SK-N-SH treated with all-trans-retinoic acid at 6 μM for 48 hours (cell line): ENCODE measurements around the gene CERS4.
"Not testable (repeated sequence)": the region's sequence is repeated elsewhere in the genome, so short reads cannot be mapped to it uniquely, and the experiment has no call there.

Experiments
- ATAC-seq: fragments of 200-7000 bp; cut with Tn5 transposase; 3 replicates; pipeline ENCODE4 v1.9.1; 2020; ENCODE audit warnings: mild to moderate bottlenecking, moderate library complexity
- ARNTL ChIP-seq: fragments of 450-650 bp; formaldehyde crosslinking; IDR thresholded peaks from 2 replicates; pipeline ENCODE4 v1.5.0; 2020; ENCODE audit warnings: low read depth, mild to moderate bottlenecking, moderate library complexity, borderline replicate concordance
- BACH2 ChIP-seq: fragments of 250-450 bp; sonication (Bioruptor Pico); IDR thresholded peaks from 2 replicates; pipeline ENCODE4 v1.9.0; 2021; ENCODE audit warnings: mild to moderate bottlenecking, borderline replicate concordance
- CREB5 ChIP-seq: fragments of 250-450 bp; sonication (Bioruptor Pico); IDR thresholded peaks from 2 replicates; pipeline ENCODE4 v1.5.1; 2020; ENCODE audit warnings: low read depth, mild to moderate bottlenecking, moderate library complexity
- CSDC2 ChIP-seq: fragments of 250-450 bp; sonication (Bioruptor Pico); IDR thresholded peaks from 2 replicates; pipeline ENCODE4 v1.5.0; 2020; ENCODE audit warnings: mild to moderate bottlenecking, moderate library complexity
- ESRRG ChIP-seq: fragments of 250-450 bp; sonication (Bioruptor Pico); IDR thresholded peaks from 2 replicates; pipeline ENCODE4 v1.6.1; 2021; ENCODE audit warnings: mild to moderate bottlenecking
- GLIS3 ChIP-seq: fragments of 250-450 bp; sonication (Bioruptor Pico); IDR thresholded peaks from 2 replicates; pipeline ENCODE4 v1.5.0; 2020; ENCODE audit warnings: mild to moderate bottlenecking, moderate library complexity
- ISL1 ChIP-seq: fragments of 250-450 bp; sonication (Bioruptor Pico); IDR thresholded peaks from 2 replicates; pipeline ENCODE4 v2.1.2; 2022; ENCODE audit warnings: mild to moderate bottlenecking, moderate library complexity
- OSR1 ChIP-seq: fragments of 250-450 bp; sonication (Bioruptor Pico); IDR thresholded peaks from 2 replicates; pipeline ENCODE4 v1.8.0; 2022; ENCODE audit warnings: moderate library complexity, mild to moderate bottlenecking, inconsistent platforms
- POU6F1 ChIP-seq: fragments of 250-450 bp; sonication (Bioruptor Pico); IDR thresholded peaks from 2 replicates; pipeline ENCODE4 v1.8.0; 2021; ENCODE audit warnings: low read depth, mild to moderate bottlenecking, moderate library complexity, borderline replicate concordance
- PPARA ChIP-seq: fragments of 250-450 bp; sonication (Bioruptor Pico); IDR thresholded peaks from 2 replicates; pipeline ENCODE4 v1.5.0; 2020; ENCODE audit warnings: mild to moderate bottlenecking, borderline replicate concordance
- RARB ChIP-seq: fragments of 250-450 bp; sonication (Bioruptor Pico); IDR thresholded peaks from 2 replicates; pipeline ENCODE4 v1.8.0; 2021; ENCODE audit warnings: mild to moderate bottlenecking, moderate library complexity
- SNAI2 ChIP-seq: fragments of 250-450 bp; sonication (Bioruptor Pico); IDR thresholded peaks from 2 replicates; pipeline ENCODE4 v1.5.0; 2020; ENCODE audit warnings: mild to moderate bottlenecking, moderate library complexity
- TOX ChIP-seq: fragments of 250-450 bp; sonication (Bioruptor Pico); IDR thresholded peaks from 2 replicates; pipeline ENCODE4 v1.8.0; 2021; ENCODE audit warnings: mild to moderate bottlenecking, moderate library complexity, borderline replicate concordance
- ZC3H10 ChIP-seq: fragments of 250-450 bp; sonication (Bioruptor Pico); IDR thresholded peaks from 2 replicates; pipeline ENCODE4 v1.5.1; 2021; ENCODE audit warnings: mild to moderate bottlenecking, moderate library complexity
- ZFP3 ChIP-seq: fragments of 250-450 bp; sonication (Bioruptor Pico); IDR thresholded peaks from 2 replicates; pipeline ENCODE4 v1.5.0; 2020; ENCODE audit warnings: mild to moderate bottlenecking, moderate library complexity
- ZFP30 ChIP-seq: fragments of 450-650 bp; formaldehyde crosslinking; IDR thresholded peaks from 2 replicates; pipeline ENCODE4 v1.5.0; 2022; ENCODE audit warnings: mild to moderate bottlenecking, moderate library complexity
- ZNF70 ChIP-seq: fragments of 450-650 bp; formaldehyde crosslinking; IDR thresholded peaks from 2 replicates; pipeline ENCODE4 v1.5.0; 2020; ENCODE audit warnings: mild to moderate bottlenecking, moderate library complexity
- ZNF8 ChIP-seq: fragments of 450-650 bp; formaldehyde crosslinking; IDR thresholded peaks from 2 replicates; pipeline ENCODE4 v1.5.0; 2020; ENCODE audit warnings: mild to moderate bottlenecking, moderate library complexity
- TF ChIP-seq, protein P1 (sequence below): fragments of 250-450 bp; sonication (Bioruptor Pico); IDR thresholded peaks from 2 replicates; pipeline ENCODE4 v1.5.1; 2021; ENCODE audit warnings: mild to moderate bottlenecking, moderate library complexity
- TF ChIP-seq, protein P2 (sequence below): fragments of 250-450 bp; sonication (Bioruptor Pico); IDR thresholded peaks from 2 replicates; pipeline ENCODE4 v1.8.0; 2020; ENCODE audit warnings: mild to moderate bottlenecking, moderate library complexity, borderline replicate concordance

CERS4 gene

DNA sequence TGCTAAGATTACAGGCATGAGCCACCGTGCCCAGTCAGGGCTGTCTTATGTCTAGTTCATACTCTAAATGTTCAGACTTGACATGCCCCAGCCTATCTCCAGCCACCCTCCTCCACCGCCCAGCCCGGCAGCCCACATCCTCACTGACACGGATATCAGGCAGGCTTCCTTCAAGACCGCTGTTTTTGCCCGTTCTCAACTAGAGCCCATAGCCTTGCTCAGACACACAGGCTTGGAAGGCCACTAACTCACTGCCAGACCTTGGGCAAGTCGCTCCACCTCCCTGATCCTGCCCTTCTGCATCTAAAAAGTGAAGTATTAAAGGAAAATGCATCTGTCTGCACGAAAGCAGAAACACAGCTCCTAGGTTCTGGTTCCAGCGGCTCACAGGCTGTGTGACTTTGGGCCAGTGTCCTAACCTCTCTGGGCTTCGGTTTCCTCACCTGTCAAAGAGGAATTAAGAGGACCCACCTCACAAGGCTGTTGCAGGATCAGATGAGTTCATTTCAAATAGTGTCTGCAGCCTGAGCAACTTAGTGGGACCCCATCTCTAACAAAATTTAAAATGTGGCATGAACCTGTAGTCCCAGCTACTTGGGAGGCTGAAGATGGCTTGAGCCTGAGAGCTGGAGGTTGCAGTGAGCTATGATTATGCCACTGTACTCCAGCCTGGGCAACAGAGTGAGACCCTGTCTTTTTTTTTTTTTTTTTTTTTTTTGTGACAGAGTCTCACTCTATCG lies 14.5 kb upstream of the CERS4 start:
- ATAC-seq, result no peak
- TF ChIP-seq ZFP3 (CRISPR knock-in tag) (no peak), ISL1 (CRISPR knock-in tag) (no peak), ARNTL (CRISPR knock-in tag) (no peak), GLIS3 (CRISPR knock-in tag) (no peak), PPARA (CRISPR knock-in tag) (no peak), OSR1 (no peak), ZNF70 (CRISPR knock-in tag) (no peak), CSDC2 (CRISPR knock-in tag) (no peak), ESRRG (CRISPR knock-in tag) (no peak), POU6F1 (CRISPR knock-in tag) (no peak), SNAI2 (CRISPR knock-in tag) (no peak), TOX (no peak), RARB (CRISPR knock-in tag) (no peak), CREB5 (CRISPR knock-in tag) (no peak), BACH2 (CRISPR knock-in tag) (no peak), ZFP30 (CRISPR knock-in tag) (no peak), ZC3H10 (CRISPR knock-in tag) (no peak)
- TF ChIP-seq, protein P1, sequence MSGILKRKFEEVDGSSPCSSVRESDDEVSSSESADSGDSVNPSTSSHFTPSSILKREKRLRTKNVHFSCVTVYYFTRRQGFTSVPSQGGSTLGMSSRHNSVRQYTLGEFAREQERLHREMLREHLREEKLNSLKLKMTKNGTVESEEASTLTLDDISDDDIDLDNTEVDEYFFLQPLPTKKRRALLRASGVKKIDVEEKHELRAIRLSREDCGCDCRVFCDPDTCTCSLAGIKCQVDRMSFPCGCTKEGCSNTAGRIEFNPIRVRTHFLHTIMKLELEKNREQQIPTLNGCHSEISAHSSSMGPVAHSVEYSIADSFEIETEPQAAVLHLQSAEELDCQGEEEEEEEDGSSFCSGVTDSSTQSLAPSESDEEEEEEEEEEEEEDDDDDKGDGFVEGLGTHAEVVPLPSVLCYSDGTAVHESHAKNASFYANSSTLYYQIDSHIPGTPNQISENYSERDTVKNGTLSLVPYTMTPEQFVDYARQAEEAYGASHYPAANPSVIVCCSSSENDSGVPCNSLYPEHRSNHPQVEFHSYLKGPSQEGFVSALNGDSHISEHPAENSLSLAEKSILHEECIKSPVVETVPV, result no peak
- TF ChIP-seq, protein P2, sequence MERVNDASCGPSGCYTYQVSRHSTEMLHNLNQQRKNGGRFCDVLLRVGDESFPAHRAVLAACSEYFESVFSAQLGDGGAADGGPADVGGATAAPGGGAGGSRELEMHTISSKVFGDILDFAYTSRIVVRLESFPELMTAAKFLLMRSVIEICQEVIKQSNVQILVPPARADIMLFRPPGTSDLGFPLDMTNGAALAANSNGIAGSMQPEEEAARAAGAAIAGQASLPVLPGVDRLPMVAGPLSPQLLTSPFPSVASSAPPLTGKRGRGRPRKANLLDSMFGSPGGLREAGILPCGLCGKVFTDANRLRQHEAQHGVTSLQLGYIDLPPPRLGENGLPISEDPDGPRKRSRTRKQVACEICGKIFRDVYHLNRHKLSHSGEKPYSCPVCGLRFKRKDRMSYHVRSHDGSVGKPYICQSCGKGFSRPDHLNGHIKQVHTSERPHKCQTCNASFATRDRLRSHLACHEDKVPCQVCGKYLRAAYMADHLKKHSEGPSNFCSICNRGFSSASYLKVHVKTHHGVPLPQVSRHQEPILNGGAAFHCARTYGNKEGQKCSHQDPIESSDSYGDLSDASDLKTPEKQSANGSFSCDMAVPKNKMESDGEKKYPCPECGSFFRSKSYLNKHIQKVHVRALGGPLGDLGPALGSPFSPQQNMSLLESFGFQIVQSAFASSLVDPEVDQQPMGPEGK (CRISPR knock-in tag), result no peak

- ATAC-seq, result no peak
- TF ChIP-seq ZNF8 (CRISPR knock-in tag), result no peak
- TF ChIP-seq BACH2 (CRISPR knock-in tag), result no peak
- TF ChIP-seq ARNTL (CRISPR knock-in tag), result no peak
- TF ChIP-seq, protein P2 (CRISPR knock-in tag), result no peak
- TF ChIP-seq ZFP3 (CRISPR knock-in tag), result no peak
- no peak for TF ChIP-seq TOX
- TF ChIP-seq, protein P1, result no peak
- no peak for TF ChIP-seq ZNF70 (CRISPR knock-in tag)
- no peak for TF ChIP-seq ESRRG (CRISPR knock-in tag)
- no peak for TF ChIP-seq RARB (CRISPR knock-in tag)
- TF ChIP-seq CREB5 (CRISPR knock-in tag), result no peak
Measured at GRCh38 chr19:8196271-8196927, 12.8 kb upstream of the CERS4 start.

DNA sequence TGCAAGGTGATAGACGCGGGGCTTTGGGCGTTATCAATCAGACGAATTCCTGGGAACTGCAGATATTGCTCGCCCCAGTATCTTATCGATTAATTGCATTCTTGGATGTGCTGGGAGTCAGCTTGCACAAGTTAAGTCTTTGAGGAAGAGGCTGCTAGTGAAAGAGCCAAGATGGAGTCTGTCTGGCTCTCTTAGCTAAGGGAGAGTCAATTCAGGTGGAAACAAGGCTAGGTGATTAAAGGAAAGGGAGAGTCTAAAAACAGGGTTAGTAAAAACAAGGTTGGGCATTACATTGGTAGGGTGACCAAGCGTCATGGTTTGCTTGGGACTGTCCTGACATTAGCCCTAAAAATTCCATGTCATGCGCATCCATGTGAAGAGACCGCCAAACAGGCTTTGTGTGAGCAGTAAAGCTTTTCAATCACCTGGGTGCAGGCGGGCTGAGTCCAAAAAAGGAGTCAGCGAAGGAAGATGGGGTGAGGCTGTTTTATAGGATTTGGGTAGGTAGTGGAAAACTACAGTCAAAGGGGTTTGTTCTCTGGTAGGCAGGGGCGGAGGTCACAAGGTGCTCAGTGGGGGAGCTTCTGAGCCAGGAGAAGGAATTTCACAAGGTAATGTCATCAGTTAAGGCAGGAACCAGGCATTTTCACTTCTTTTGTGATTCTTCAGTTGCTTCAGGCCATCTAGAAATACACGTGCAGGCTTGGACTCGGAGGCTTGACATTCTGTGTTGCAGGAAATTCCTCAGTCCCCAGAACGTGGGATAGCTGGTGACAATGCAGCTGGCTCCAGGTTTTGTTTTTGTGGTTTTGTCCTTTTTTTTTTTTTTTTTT lies 5.7 kb upstream of the CERS4 start:
- ATAC-seq, result not testable (repeated sequence)
